HG03460 (cell line): ENCODE measurements around the gene CDC42BPA.
"Not testable (repeated sequence)": the region's sequence is repeated elsewhere in the genome, so short reads cannot be mapped to it uniquely, and the experiment has no call there.

Experiments
- ATAC-seq: cut with Tn5 transposase; IDR thresholded peaks from one replicate; pipeline ENCODE4 v1.9.1; 2021; ENCODE audit not compliant: unreplicated experiment

Gene CDC42BPA, protein sequence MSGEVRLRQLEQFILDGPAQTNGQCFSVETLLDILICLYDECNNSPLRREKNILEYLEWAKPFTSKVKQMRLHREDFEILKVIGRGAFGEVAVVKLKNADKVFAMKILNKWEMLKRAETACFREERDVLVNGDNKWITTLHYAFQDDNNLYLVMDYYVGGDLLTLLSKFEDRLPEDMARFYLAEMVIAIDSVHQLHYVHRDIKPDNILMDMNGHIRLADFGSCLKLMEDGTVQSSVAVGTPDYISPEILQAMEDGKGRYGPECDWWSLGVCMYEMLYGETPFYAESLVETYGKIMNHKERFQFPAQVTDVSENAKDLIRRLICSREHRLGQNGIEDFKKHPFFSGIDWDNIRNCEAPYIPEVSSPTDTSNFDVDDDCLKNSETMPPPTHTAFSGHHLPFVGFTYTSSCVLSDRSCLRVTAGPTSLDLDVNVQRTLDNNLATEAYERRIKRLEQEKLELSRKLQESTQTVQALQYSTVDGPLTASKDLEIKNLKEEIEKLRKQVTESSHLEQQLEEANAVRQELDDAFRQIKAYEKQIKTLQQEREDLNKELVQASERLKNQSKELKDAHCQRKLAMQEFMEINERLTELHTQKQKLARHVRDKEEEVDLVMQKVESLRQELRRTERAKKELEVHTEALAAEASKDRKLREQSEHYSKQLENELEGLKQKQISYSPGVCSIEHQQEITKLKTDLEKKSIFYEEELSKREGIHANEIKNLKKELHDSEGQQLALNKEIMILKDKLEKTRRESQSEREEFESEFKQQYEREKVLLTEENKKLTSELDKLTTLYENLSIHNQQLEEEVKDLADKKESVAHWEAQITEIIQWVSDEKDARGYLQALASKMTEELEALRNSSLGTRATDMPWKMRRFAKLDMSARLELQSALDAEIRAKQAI (N-terminal part only)

GRCh38 chr1:227318016-227318852 is at the start of gene CDC42BPA:
Gene CDC42BPA (minus strand): TSS chr1:227318492. CDS start chr1:227317182, 1,310 bp downstream.
- ATAC-seq: no peak

- no peak for ATAC-seq
Observed at GRCh38 chr1:227368009-227368408, 49.7 kb upstream of the CDC42BPA start.

GRCh38 chr1:227365473-227366431 is 47.5 kb upstream of the CDC42BPA start:
- no peak for ATAC-seq

- no peak for ATAC-seq
Observed at GRCh38 chr1:227364657-227365056, 46.4 kb upstream of the CDC42BPA start.

- no peak for ATAC-seq
Observed at GRCh38 chr1:227363825-227364224, 45.5 kb upstream of the CDC42BPA start.

GRCh38 chr1:227362039-227362438 is 43.7 kb upstream of the CDC42BPA start:
- ATAC-seq: no peak

DNA sequence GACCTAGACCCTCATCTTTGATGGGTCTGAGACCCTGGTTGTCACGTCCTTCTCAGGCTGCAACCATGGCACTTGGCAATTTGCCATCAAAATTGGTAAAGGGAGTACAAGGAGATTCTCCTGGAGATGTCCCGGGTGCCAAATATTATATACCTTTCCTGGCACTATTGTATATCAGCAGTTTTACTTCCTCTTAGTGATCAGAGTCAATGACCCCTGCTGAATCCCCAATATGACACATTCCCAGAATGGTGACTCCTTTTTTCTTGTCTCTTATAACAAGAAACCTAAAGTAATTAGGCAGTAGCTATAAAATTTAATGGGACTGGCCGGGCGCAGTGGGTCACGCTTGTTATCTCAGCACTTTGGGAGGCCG is 39.6 kb upstream of the CDC42BPA start:
- no peak for ATAC-seq

GRCh38 chr1:227357171-227357926 is 39.1 kb upstream of the CDC42BPA start:
- no peak for ATAC-seq

GRCh38 chr1:227356620-227357146 is 38.4 kb upstream of the CDC42BPA start:
- no peak for ATAC-seq

DNA sequence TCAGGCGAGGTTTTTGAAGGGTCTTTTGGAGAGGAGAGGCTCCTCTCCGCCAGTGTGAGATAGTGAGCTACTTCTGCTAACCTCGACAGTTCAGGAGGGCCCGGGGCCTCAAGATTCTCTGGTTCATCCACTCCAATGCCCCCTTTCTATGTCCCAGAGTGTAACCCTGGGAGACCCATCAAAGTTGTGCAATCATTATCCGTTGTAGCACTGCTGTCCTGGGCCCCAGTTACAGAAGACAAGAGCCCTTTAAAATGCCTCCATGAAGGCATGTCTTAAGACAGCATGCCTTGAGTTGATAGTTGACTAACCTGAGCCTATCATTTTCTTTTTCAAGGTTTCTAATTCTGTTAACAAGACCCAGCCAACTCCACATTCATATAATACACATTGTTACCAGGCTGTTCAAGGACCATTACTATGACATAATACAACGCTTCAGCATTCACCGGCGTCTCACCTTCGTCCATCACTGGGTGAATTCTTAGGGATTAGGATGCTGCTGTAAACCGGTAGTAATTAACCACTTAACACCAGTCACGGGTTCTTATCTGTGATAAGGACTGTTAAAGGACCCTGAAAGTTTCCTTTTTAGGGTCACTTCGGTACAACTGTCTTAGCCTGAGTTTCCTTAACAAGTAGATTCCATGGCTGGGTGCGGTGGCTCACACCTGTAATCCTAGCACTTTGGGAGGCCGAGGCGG is 37.4 kb upstream of the CDC42BPA start:
- no peak for ATAC-seq

- no peak for ATAC-seq
Observed at GRCh38 chr1:227353186-227353585, 34.9 kb upstream of the CDC42BPA start.

- not testable (repeated sequence) for ATAC-seq
Observed at GRCh38 chr1:227352164-227352563, 33.9 kb upstream of the CDC42BPA start.

DNA sequence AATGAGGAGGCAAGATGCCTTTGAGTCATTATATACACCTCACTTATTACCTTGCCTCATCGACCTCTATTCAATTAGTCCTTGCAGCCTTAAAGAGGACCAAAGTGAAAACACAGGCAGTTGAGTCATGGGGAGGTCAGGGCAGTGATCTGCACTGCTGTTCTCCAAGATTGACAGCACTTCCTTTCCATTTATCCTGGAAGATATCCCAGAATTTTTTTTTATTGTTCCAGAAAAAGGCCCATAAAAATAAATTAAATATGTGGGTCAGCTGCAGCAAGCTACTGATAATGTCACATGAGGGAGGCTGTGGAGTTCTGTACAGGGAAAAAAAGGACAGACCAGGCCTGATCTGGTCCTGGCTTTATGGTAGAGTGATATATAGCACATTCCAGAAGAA is 33.2 kb upstream of the CDC42BPA start:
- no peak for ATAC-seq

- no peak for ATAC-seq
Observed at GRCh38 chr1:227349967-227350366, 31.7 kb upstream of the CDC42BPA start.

- ATAC-seq: no peak
Observed at GRCh38 chr1:227343727-227344551, 25.6 kb upstream of the CDC42BPA start.

GRCh38 chr1:227343206-227343605 is 24.9 kb upstream of the CDC42BPA start:
- ATAC-seq: no peak

DNA sequence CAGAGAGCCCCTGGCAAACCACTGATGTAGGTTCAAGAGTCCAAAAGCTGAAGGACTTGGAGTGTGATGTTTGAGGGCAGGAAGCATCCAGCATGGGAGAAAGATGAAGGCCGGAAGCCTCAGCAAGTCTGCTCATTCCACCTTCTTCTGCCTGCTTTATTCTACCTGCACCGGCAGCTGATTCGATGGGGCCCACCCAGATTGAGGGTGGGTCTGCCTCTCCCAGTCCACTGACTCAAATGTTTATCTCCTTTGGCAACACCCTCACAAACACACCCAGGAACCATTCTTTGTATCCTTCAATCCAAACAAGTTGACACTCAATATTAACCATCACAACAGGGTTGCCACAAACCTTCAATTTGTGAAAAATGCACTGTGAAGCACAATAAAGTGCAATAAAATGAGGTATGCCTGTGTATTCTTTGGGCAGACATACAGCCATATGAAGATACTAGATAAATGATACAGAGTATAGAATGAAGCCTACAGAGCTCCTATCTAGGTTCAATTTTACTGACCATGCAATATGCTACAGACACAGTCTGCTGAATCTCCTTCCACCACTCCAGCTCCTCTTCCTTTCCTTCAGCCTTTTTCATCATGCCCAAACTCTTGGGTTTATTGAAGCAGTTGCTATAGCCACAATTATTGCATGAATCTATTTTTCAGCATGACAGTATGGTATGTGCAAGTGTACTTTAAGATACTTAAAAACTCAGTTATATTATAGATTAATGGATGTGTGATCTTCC is 24.0 kb upstream of the CDC42BPA start:
- no peak for ATAC-seq
